Measurements from ENCODE around the gene MCC. TPM values are rescaled to one million over a fixed set of nuclear protein-coding genes. Genes with fewer than 3 reads are reported as not detected.

The MCC gene
- total RNA-seq, 1 experiment from 2014 or later = 0.41 TPM

DNA sequence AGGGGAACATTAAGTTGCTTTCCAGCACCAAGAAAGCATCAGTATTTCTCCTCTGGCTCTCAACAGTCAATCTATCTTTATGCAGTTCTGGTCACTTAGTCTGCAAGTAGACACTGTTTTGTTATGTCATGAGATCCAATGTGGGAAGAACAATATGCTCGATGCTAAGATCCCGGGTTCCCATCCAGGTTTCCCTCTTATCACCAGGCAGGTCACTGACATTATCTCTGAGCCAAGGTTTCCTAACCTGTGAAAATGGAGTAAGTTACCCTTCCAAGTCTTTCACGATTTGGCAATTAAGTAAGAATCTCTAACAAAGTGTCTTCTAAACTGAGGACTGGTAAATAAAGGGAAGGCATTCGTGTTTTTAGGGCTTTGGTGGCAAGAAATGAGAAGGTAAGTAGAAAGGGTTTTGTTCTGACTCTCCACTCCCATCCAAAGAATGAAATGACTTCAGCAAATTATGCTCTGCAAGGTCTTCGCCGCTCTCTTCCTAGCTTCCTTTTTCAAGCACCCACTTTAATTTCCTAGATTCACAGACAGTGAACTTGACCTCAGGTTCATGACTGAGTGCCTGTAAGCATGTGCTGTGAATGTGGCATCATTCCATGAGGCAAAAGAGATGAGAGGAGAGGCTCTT is 425.3 kb downstream of the MCC start:
- ATAC-seq (no peak), DNase-seq (ENCODE audit: low read depth, low spot score) (no peak)
- Histone ChIP-seq H3K9me3 (ENCODE audit: control insufficient read depth, insufficient read depth, low read depth, low read length) (no peaks in the 10 kb centered on the region), H3K27ac (ENCODE audit: low read length) (no peak overlapping the region), H3K36me3 (ENCODE audit: control insufficient read depth, insufficient read depth, low read length) (no peaks in the 10 kb centered on the region), H3K27me3 (ENCODE audit: control insufficient read depth, insufficient read depth, low read length) (no peaks in the 10 kb centered on the region), H3K4me1 (ENCODE audit: control insufficient read depth, insufficient read depth, low read length) (no peaks in the 10 kb centered on the region), H3K4me3 (ENCODE audit: low read depth in 2 of 2, low read length in 2 of 2) (no peak overlapping the region)
- no TSS peak for BruUV-seq (replicated peaks)
- POLR2A ChIA-PET = no interaction called here
- TF ChIP-seq POLR2AphosphoS5 (IDR thresholded peaks at IDR 0.05; ENCODE audit: low read depth, low read length) (no peak), TCF7L2 (IDR thresholded peaks at IDR 0.05; ENCODE audit: low read depth, low read length) (no peak), SIN3A (IDR thresholded peaks at IDR 0.05; ENCODE audit: borderline replicate concordance, insufficient read depth, low read depth, low read length) (no peak)
- TF ChIP-seq, protein P1, sequence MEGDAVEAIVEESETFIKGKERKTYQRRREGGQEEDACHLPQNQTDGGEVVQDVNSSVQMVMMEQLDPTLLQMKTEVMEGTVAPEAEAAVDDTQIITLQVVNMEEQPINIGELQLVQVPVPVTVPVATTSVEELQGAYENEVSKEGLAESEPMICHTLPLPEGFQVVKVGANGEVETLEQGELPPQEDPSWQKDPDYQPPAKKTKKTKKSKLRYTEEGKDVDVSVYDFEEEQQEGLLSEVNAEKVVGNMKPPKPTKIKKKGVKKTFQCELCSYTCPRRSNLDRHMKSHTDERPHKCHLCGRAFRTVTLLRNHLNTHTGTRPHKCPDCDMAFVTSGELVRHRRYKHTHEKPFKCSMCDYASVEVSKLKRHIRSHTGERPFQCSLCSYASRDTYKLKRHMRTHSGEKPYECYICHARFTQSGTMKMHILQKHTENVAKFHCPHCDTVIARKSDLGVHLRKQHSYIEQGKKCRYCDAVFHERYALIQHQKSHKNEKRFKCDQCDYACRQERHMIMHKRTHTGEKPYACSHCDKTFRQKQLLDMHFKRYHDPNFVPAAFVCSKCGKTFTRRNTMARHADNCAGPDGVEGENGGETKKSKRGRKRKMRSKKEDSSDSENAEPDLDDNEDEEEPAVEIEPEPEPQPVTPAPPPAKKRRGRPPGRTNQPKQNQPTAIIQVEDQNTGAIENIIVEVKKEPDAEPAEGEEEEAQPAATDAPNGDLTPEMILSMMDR (IDR thresholded peaks at IDR 0.05) = no peak
- in situ Hi-C loops (cut with HindIII; ENCODE audit: low pct_unique_long_range_greater_than_20kb, low sequenced_read_pairs) (no loop called here), intact Hi-C loops (cut with micrococcal nuclease; ENCODE audit: unreplicated experiment) (no loop called here)
- CTCF ChIA-PET = no interaction called here

DNA sequence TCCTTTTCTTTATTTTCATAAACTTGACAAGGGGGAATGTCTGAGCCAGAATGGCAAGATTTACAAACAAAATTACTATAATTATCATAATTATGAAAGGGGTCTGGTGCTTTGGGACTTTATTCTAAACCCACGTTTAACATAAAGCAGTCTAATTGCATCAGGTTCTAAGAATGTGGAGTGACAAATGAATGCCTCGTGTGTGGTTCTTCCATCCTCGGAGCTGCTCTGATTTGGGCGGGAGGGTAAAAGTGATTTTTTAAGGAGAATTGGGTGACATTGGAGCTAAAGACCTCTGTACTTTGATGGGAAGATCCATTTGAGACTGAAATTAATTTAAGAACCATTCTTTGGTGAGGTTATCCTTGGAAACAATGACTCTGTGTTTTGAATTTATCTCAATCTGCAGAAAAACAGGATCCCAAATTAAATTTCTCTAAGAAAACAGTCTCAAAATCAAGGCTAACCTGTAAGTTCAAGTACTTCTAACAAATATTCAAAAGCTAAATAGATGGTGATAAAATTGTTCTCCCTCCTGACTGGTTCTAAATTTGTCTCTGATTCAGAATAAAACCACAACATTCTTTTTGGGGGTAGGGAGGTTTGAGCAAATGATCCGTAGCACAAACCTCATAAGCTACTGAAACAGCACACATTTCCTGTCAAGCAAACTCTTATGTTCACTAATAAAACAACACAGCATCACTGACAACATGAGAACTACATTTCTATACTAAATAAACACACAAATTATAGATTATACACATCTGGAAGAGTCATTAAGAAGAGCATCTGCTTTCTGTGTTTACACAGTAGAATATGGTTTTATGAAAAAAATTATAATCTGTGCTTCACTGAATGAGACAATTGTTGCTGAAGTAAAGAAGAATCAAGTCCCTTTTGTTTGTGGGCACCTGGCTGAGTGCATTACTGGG is 426.1 kb downstream of the MCC start:
- intact Hi-C loops (cut with micrococcal nuclease; ENCODE audit: unreplicated experiment) (no loop called here), in situ Hi-C loops (cut with HindIII; ENCODE audit: low pct_unique_long_range_greater_than_20kb, low sequenced_read_pairs) (no loop called here)
- Histone ChIP-seq H3K27ac (ENCODE audit: low read length) (no peak overlapping the region), H3K36me3 (ENCODE audit: control insufficient read depth, insufficient read depth, low read length) (no peaks in the 10 kb centered on the region), H3K9me3 (ENCODE audit: control insufficient read depth, insufficient read depth, low read depth, low read length) (no peaks in the 10 kb centered on the region), H3K4me1 (ENCODE audit: control insufficient read depth, insufficient read depth, low read length) (no peaks in the 10 kb centered on the region), H3K4me3 (ENCODE audit: low read depth in 2 of 2, low read length in 2 of 2) (no peak overlapping the region), H3K27me3 (ENCODE audit: control insufficient read depth, insufficient read depth, low read length) (no peaks in the 10 kb centered on the region)
- no TSS peak for BruUV-seq (replicated peaks)
- ChIA-PET CTCF (no interaction called here), POLR2A (no interaction called here)
- TF ChIP-seq, protein P1 (IDR thresholded peaks at IDR 0.05) = no peak
- no peak for TF ChIP-seq TCF7L2 (IDR thresholded peaks at IDR 0.05; ENCODE audit: low read depth, low read length)
- TF ChIP-seq SIN3A (IDR thresholded peaks at IDR 0.05; ENCODE audit: borderline replicate concordance, insufficient read depth, low read depth, low read length) = no peak
- TF ChIP-seq, protein P2, sequence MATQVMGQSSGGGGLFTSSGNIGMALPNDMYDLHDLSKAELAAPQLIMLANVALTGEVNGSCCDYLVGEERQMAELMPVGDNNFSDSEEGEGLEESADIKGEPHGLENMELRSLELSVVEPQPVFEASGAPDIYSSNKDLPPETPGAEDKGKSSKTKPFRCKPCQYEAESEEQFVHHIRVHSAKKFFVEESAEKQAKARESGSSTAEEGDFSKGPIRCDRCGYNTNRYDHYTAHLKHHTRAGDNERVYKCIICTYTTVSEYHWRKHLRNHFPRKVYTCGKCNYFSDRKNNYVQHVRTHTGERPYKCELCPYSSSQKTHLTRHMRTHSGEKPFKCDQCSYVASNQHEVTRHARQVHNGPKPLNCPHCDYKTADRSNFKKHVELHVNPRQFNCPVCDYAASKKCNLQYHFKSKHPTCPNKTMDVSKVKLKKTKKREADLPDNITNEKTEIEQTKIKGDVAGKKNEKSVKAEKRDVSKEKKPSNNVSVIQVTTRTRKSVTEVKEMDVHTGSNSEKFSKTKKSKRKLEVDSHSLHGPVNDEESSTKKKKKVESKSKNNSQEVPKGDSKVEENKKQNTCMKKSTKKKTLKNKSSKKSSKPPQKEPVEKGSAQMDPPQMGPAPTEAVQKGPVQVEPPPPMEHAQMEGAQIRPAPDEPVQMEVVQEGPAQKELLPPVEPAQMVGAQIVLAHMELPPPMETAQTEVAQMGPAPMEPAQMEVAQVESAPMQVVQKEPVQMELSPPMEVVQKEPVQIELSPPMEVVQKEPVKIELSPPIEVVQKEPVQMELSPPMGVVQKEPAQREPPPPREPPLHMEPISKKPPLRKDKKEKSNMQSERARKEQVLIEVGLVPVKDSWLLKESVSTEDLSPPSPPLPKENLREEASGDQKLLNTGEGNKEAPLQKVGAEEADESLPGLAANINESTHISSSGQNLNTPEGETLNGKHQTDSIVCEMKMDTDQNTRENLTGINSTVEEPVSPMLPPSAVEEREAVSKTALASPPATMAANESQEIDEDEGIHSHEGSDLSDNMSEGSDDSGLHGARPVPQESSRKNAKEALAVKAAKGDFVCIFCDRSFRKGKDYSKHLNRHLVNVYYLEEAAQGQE (IDR thresholded peaks at IDR 0.05; ENCODE audit: insufficient read depth in 1 of 2, low read depth in 2 of 2, low read length in 1 of 2) = no peak
- no peak for TF ChIP-seq POLR2AphosphoS5 (IDR thresholded peaks at IDR 0.05; ENCODE audit: low read depth, low read length)
- ATAC-seq (no peak), DNase-seq (ENCODE audit: low read depth, low spot score) (no peak)

All from Panc1 (cell line).